Astrocyte (in vitro differentiated cells and primary cell): ENCODE measurements around the gene PRB2.

Experiments used
- EZH2 ChIP-seq: IDR thresholded peaks from 2 replicates; pipeline ENCODE4 v1.6.1; 2012; ENCODE audit warnings: mild to moderate bottlenecking, low read length, inconsistent platforms; ENCODE audit not compliant: insufficient read depth
- TF ChIP-seq, protein P1 (sequence below): IDR thresholded peaks from 2 replicates; pipeline ENCODE4 v1.5.1; 2011; ENCODE audit warnings: low read depth, mild to moderate bottlenecking, inconsistent platforms, low read length, moderate library complexity; ENCODE audit not compliant: insufficient read depth

DNA sequence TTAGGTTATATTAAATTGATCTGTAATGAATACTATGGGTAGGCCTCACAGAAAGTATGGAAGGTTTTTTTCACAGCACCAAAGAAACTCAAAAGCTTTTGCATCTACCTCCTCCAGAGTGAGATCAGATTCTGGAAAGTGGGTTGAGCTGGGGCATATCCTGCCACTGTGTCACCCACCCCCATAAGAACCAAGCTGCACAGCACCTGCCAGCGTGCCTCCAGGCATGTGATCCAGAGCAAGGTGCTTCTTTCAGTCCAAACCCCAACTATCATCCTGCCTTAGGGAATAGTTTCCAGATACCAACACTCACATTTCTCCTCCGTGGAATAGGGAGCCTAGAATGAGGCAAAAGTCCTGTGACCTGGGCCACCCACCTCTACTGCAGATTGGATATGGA lies 42.6 kb upstream of the PRB2 start:
- TF ChIP-seq, protein P1, sequence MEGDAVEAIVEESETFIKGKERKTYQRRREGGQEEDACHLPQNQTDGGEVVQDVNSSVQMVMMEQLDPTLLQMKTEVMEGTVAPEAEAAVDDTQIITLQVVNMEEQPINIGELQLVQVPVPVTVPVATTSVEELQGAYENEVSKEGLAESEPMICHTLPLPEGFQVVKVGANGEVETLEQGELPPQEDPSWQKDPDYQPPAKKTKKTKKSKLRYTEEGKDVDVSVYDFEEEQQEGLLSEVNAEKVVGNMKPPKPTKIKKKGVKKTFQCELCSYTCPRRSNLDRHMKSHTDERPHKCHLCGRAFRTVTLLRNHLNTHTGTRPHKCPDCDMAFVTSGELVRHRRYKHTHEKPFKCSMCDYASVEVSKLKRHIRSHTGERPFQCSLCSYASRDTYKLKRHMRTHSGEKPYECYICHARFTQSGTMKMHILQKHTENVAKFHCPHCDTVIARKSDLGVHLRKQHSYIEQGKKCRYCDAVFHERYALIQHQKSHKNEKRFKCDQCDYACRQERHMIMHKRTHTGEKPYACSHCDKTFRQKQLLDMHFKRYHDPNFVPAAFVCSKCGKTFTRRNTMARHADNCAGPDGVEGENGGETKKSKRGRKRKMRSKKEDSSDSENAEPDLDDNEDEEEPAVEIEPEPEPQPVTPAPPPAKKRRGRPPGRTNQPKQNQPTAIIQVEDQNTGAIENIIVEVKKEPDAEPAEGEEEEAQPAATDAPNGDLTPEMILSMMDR: no peak
- TF ChIP-seq EZH2: no peak
